GM19035 (cell line): Measurements from ENCODE around the gene SFTPA2.
"Not testable (repeated sequence)": the region's sequence is repeated elsewhere in the genome, so short reads cannot be mapped to it uniquely, and the experiment has no call there.

ENCODE experiments used
- ATAC-seq: cut with Tn5 transposase; IDR thresholded peaks from one replicate; pipeline ENCODE4 v1.9.1; 2021; ENCODE audit not compliant: unreplicated experiment

The SFTPA2 gene

DNA sequence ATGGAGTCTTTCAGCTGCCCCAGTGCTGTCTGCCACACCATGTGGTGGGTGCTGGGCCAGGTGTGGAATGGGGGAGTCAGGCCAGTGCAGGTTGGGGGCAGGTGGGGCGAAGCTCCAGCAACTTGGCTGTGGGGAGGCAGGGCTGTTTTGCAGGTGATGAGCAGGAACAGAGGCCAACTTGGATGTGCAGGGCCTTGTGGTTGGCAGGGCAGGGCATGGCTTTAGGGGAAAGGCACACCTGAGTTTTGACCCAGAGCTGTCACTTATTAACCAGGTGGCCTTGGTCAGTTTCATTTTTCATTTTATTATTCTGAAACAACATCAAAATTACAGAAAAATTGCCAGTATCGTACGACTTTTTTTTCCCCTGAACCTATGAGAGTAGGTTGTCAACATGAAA lies 1.1 kb upstream of the SFTPA2 start:
- no peak for ATAC-seq

DNA sequence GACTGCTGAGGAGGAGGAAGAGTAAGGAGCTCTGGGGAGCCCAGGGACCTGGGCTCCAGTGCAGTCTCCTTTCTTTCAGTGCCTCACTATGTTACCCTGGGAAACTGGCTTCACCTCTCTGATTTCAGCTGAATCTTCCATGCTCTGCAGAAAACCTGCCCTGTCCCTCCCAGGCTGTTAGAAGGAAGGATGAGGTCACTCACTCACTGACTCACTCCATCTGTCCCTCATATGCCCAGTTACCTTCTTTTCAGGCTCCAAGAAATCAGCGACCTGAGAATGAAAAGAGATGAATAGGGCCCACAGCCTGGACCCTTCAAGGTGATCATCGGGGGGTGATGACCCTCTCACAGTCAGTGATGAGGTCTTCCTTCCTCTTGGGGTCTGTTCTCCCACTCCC lies 481 bp downstream of the SFTPA2 start:
- no peak for ATAC-seq

DNA sequence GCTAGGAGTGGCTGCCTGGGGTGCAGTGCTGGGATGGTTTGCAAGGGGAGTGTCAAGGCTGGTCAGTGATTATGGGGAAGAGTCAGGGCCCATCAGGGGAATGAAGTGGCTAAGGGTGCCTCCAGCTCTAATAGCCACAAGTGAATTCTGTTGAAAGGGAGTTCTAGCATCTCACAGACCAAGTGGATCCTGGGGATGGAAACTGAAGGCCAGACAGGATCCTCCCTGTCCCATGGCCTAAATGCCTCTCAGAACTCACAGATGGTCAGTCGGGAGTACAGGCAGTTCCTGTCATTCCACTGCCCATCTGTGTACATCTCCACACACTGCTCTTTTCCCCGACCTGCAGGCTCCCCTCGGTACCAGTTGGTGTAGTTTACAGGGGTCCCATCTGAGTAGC lies 3.2 kb downstream of the SFTPA2 start:
- ATAC-seq, result not testable (repeated sequence)

DNA sequence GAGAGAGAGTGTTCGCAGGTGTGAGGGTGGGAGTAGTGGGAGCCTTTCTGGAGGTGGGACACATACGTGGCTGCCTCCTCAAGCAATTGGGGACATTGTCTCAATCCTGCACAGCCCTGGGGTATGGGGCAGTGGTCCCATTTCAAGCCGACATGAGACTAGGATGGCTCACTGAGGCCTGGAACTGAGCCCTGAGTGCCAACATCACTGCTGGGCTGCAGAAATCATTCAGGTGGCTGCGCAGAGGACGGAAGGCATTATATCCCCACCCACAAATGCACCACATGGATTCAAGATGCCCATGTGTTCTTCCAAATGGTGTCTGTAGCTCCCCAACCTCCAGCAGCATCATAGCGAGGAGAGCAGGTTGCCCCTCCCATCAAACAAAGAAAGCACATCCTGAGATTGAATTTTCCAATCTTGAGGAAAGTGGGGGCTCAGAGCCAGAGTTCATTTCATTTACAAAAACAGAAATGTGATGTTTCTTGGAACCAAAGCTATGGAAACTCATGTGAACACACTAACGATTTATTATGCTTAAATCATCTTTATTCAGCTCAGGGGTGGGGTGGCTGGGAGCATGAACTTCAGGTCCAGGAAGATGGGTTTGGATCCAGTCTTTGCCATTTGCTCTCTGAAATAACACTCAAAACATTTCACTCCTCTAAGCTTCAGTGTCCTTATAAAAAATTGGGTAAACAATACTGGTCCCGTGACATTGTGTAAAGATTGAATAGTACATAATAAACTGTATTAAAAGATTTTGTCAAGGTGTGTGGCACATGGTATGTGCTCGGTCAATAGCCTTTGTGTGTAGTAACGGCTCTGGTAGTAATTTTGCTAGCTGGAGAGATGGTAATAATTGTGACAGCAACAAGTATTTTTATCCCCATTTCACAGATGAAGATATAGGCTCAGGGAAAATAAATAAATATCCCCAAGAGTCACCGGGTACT lies 4.6 kb downstream of the SFTPA2 start:
- ATAC-seq, result no peak

DNA sequence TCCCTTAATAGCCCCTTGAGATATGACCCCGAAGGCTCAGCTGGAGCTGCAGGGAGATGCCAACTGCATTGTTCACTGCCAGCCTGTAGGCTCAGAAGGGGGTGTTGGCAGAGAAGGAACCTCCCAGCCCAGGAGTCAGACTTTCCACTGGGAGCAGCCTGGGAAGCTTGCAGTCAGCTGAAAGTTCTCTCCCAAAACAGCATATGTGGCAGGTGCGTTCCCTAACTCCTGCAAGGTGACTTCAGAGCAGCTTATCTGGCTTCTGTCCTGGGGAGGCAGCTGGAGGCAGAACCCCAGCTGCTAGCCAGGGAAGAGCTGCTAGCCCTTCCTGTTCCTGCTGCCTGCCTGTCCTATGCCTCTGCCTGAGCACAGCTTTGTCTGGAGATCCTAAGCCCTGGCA lies 8.1 kb downstream of the SFTPA2 start:
- ATAC-seq, result no peak

DNA sequence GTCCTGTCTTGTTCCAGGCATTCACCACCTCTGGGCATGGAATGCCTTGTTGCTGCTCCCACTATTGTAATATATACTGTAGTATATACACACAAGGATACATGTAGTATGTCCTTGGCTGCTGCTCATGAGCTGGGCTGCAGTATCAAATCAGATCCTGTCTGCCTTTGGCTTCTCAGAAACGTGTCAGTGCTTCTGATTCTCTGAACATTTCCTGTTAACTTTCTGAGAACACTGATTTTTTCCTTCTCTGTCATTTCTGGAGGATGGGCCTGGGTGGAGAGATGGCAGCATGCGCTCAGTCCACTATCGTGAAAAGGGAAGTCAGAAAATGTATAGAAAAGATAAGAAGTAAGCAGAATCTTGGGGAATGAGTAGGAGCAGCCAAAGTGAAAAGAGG lies 12.2 kb downstream of the SFTPA2 start:
- ATAC-seq, result no peak

DNA sequence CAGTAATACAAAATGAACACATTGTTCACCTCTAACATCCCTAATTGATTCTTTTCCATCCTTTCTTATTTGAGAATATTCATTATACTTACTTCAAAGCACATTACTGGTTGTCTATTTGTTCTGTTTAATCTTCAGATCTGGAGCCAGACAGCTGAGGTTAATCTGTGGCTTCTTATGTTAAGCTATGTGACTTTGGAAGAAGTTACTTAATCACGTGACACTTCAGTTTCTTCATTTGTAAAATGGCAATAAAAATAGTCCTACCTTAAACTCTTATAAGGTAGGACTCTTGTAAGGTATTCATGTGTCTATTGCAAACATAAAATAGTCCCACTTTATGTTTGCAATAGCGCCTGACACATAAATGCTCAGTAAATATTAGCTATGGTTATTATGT lies 13.1 kb downstream of the SFTPA2 start:
- not testable (repeated sequence) for ATAC-seq

DNA sequence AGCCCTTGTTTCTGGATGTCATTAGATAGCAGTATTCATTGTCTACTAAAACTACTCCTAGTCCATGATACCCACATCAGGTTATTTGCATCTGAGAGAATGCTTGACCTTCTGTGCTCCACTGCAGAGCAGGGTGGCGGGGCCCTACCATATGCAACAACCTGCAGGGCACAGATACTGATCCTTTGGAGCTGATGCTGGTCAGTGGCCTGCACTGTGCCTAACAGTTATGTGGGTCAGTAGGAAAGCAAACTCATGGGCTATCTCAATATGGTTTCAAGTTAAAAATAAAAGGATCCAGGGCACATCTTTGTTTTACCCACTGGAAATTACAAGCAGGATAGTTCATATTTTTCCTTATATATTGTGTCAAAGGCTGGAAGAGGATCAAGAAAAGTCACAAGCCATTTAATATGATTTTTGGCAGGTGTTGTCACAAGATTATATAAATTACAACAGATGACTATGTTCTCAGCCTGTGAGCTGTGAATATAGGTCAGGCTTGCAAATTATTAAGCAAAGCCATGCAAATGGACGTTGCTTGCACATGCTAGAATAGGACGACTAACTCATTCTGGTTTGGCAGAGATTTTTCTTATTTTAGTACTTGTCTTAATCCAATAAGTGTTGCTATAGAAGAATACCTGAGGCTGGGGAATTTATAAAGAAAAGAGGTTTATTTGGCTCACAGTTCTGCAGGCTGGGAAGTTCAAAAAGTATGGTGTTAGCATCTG lies 15.1 kb downstream of the SFTPA2 start:
- ATAC-seq, result not testable (repeated sequence)

DNA sequence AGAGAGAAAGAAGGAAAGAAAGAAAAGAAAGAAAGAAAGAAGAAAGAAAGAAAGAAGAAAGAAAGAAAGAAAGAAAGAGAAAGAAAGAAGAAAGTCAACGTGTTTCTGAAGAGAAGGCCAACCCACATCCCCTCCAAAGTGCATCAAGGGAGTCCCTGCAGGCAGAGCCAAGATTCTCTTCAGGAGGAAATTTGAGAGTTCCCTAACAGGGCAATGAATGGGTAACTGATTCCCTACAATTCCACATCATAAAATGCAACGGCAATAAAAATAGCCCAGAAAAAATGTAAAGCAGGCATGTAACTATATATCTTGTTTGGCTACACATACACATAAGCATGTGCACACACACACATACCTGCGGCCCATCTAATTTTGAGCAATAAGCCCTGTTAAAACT lies 15.8 kb downstream of the SFTPA2 start:
- ATAC-seq, result not testable (repeated sequence)

DNA sequence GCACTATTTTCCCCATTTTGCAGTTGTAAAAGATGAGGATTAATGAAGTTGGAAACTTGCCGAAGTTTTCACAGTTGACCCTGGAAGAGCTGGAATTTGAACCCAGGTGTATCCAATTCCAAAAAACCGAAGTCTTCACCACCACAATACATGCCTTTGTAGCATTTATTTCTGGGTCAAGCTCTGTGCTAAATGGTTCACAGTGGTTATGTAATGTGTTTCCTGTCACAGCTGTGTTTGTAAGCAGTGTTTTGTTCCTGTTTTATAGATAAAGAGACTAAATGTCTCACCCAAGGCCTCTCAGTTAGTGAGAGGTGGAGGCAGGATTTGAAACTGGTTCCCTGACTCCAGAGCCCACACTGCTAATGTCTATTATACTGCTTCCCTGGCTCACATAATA lies 17.6 kb downstream of the SFTPA2 start:
- no peak for ATAC-seq

DNA sequence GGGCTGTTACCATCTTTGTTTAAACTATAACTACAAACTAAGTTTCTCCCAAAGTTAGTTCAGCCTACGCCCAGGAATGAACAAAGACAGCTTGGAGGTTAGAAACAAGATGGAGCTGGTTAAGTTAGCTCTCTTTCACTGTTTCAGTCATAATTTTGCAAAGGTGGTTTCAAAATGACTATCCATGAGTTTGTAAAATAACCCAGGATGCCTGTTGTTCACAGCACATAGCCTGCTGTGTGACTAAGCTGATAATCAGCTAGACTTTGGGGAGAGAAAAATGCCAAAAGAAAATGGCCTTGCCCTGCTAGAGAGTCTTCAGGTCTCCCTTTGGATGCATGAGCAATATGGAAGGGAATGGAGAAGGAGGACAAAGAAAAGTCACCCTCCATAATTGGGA lies 19.3 kb downstream of the SFTPA2 start:
- ATAC-seq, result peak; percentile 90

DNA sequence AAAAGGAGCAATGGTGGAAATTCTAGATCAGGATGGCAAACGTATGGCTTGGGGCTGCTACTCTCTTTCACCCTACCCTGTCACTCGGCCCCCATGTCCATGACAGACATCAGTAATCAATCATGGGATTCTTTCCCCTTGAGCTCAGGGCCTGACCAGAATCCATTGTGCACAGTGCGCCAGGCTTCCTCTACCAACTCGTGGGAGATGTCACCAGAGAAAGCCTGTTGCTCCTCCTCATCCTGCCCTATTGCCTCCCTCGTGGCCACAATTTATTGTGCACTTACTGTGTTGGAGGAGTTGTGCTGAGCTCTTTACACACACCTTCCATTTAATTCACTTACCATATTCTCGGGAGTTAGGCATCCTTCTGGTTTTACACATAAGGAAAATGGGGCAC lies 21.9 kb downstream of the SFTPA2 start:
- ATAC-seq, result not testable (repeated sequence)

DNA sequence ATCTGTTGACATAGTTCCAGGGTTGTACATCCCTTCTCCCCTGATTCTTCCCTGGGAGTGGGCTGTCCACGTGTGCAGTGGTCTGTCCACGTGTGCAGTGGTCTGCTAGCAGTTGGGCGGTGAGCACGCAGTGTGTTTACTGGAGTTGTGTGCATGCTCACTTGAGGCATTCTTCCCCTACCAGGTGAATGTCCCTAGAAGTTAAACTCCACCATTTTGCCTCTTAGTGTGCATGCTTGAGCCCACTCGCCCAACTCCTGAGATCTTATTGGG lies 26.4 kb downstream of the SFTPA2 start:
- ATAC-seq, result not testable (repeated sequence)

DNA sequence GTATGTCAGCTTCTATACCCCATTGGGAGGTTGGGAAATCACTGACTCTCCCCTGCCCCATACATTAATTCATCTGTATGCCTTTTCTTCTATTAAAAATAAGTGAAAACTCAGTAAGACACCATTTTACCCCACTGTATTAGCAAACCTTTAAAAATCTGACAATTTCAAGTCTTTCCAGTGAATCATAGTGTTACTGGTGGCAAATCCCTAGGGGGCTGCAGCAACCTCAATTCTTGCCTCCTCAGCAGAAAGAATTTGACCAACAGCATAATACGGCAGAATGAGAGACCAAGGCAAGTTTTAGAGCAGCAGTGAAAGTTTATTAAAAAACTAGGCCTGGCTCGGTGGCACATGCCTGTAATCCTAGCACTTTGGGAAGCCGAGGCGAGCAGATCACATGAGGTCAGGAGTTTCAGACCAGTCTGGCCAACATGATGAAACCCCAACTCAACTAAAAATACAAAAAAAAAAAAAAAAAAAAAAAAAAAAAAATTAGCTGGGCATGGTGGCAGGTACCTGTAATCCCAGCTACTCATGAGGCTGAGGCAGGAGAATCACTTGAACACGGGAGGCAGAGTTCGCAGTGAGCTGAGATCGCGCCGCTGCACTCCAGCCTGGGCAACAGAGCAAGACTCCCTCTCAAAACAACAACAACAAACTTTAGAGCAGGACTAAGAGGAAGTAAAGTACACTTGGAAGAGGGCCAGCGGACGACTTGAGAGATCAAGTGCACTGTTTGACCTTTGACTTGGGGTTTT lies 26.9 kb downstream of the SFTPA2 start:
- not testable (repeated sequence) for ATAC-seq

DNA sequence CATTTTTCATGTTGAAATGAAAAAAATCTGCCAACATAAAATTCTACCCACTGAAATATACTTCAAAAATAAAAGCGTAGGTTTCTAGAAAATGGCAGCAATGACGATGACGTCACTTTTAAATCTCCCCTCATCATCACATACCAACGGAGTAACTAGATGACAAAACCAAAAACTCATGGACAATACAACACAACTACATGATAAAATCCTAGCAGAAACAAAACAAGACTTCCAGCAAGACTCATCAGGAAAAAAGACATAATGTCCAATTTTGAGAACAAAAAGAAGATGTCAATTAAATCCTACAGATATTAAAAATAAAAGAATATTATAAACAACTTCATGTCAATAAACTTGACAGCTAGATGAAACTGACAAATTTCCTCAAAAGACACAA lies 31.9 kb downstream of the SFTPA2 start:
- not testable (repeated sequence) for ATAC-seq

DNA sequence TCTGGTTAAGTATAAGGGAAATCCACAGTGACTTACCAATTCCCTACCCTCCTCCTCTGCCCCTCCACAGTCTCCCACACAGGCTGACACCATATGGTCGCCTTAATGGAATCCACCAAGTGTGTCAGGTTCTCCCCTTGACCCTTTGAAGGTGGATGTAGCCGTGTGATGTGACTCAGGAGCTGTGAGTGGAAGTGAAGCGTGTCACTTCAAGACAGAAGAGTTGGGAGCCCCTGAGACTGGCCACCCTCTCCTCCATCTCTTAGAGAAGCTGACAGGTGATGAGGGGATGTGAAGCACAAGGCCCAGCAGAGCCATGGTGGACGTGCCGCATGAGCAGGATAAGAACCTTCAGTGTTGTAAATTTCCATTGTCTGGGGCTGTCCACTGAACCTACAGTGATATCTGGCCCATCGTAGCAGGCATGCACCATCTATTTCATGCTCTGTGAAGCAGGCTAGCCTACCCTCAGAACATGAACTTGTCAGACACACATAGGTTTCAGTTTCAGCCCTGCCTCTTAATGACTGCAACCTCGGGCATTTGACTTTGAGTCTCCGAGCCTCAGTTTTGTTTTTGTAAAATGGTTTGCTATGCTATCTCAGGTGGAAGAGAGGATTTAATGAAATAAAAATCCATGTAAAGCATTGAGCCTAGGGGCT lies 35.0 kb downstream of the SFTPA2 start:
- peak; percentile 90 for ATAC-seq

DNA sequence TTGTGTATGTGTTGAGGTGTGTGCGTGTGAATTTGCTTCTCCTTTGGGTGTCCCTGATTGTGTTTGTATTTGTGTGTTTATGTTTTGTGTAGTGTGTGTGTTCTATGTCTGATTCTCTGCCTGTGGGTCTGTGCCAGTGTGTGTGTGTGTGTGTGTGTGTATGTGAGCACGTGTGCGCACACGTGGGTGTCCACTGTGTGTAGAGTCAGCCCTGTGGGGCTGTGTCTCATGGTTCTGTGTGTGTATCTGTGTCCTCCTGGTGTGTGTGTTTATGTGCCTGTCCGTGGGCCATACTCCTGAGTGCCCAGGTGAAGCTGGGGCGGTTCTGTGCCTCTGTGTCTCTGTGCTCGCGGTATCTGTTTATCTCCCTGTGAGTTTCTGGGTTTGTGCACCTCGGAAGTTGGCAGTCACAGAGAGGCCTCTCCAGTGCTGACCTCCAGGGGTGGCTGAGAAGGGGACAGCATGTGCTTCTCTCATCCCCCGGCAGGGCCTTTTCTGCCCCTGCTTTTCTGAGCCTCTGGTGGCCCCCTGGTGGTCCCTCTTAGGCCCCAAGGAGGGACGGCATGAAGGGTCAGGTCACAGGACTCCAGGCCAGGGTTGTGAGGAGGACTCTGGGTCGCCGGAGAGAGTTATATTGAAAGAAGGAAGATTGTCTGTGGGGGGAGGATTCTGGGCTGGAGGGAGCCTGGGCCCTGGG lies 36.9 kb downstream of the SFTPA2 start:
- ATAC-seq, result not testable (repeated sequence)

DNA sequence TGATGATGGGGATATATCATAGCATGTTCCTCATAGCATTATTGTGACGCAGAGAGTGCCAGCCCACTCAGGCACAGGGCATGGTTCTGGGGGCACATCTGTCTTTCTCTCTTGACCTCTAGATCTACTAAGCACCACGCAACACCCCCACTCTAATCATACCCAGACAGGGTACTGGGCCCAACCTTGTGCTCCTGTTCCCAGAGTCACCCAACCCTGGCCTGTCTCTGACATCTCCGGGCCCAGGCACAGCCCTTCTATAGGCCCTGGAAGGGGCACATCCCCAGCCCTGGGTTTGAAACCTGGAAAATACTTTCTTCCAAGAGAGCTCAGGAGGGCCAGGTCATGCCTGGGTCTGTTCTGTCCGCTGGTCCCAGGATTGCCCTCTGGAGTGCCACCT lies 37.7 kb downstream of the SFTPA2 start:
- not testable (repeated sequence) for ATAC-seq

DNA sequence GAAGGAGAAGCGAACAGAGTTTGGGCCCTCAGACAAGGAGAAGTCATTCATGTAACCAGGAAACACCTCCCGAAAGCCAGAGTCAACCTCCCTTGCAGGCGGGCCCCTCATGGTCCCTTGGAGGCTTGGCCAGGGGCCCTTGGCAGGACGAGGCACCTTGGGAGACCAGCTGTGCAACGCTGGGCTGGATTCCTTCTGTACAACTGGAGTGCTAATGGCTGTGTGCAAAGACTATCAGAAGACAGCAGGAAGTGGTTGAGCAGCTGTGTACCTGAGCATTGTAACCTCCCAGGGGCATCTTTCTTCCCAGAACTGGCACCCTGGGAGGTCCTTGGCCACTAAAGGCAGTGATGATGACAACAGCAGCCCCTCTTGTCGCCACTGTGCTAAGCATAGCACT lies 38.5 kb downstream of the SFTPA2 start:
- ATAC-seq, result not testable (repeated sequence)

DNA sequence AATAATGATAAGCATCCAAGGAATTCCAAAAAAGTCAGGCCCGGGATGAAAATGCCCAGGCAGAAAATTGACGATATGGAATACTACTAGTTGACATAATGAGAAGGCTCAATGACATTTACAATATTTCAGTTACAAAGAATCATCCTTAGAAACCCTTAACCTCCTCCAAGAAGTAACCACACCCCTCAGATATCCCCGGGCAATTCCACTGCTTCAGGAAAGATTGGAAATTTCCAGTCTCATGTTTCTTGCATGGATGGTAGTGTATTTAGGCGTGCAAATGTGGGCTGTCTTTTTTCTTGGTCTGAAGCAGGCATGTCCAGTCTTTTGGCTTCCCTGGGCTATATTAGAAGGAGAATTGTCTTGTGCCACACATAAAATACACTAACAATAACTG lies 42.6 kb downstream of the SFTPA2 start:
- ATAC-seq, result not testable (repeated sequence)
